ENCODE results near the gene CHRDL2. TPM values are rescaled to one million over a fixed set of nuclear protein-coding genes. Genes with fewer than 3 reads are reported as not detected.

The CHRDL2 gene
- total RNA-seq, 1 experiment from 2014 or later = not detected

DNA sequence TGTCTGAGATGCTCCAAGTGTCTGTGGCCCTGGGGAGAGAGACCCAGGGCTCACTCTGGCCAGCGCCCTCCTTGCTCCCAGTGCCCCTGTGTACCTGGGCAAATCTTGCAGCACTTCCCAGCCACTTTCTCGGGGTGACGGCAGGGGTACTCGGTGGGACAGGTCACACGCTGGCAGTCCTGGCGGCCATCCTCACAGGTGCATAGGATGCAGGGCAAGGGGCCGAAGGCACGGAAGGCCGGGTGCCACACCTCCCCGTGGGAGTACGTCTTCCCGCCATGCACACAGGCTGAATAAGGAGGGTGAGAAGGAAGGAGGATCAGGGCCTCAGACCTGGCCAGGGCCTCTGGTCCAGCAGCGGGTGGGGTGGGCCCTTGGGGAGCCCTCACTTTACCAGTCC is 28.0 kb downstream of the CHRDL2 start:
- BruUV-seq (replicated peaks) = no TSS peak
- Histone ChIP-seq H3K27ac (ENCODE audit: low read depth, low read length) (no peak overlapping the region), H3K36me3 (ENCODE audit: control insufficient read depth in 1 of 2, insufficient read depth in 2 of 2, low read length in 2 of 2) (no peaks in the 10 kb centered on the region), H3K9me2 (ENCODE audit: insufficient read depth) (no peaks in the 10 kb centered on the region), H3K27me3 (ENCODE audit: insufficient read depth, low read length) (no peaks in the 10 kb centered on the region), H3K4me3 (replicated peaks in 1 of 2; ENCODE audit: low read depth in 1 of 2, low read length in 2 of 2) (no peak overlapping the region), H4K20me1 (ENCODE audit: insufficient read depth) (no peaks in the 10 kb centered on the region), H3K9ac (ENCODE audit: low read length) (no peak overlapping the region), H3K79me2 (ENCODE audit: insufficient read depth, low read length) (no peaks in the 10 kb centered on the region), H3K9me3 (ENCODE audit: control insufficient read depth in 1 of 2, insufficient read depth in 1 of 2, low read depth in 1 of 2, low read length in 2 of 2) (no peaks in the 10 kb centered on the region), H3K4me1 (ENCODE audit: control insufficient read depth in 1 of 2, insufficient read depth in 2 of 2, low read length in 2 of 2) (peaks cover 0 to 6% of the 10 kb centered on the region in 2 experiments; a peak in 1 of 4 replicates), H2AFZ (ENCODE audit: low read depth, low read length, poor library complexity, severe bottlenecking) (no peak overlapping the region), H3K4me2 (ENCODE audit: low read length) (no peak overlapping the region)
- intact Hi-C loops (cut with micrococcal nuclease) = loop anchor here (5.0 kb wide), 1 partner anchor 34 kb away; no protein-coding TSS in a partner anchor
- ChIA-PET RAD21 (ENCODE audit: low non-redundant PET in 1 of 2, low total read pairs in 2 of 2, uncharacterized antibody in 2 of 2, unreplicated experiment in 2 of 2) (interaction anchor here in 1 of 2 experiments (1.2 to 1.4 kb wide), 2 partner anchors 14 to 36 kb away, joined by 3 to 7 read pairs; no protein-coding TSS in a partner anchor), CTCF (interaction anchor here (0.9 to 3.4 kb wide), 8 partner anchors 10 to 546 kb away, joined by 3 to 42 read pairs (median 8); no protein-coding TSS in a partner anchor), POLR2A (no interaction called here)
- no peak for ATAC-seq
- no peak for TF ChIP-seq FOSL1 (IDR thresholded peaks at IDR 0.05; ENCODE audit: low read depth)
- TF ChIP-seq ELF1 (IDR thresholded peaks at IDR 0.05; ENCODE audit: borderline replicate concordance, low read depth) = no peak
- no peak for TF ChIP-seq ZNF274 (IDR thresholded peaks at IDR 0.05; ENCODE audit: low read depth, low read length)
- TF ChIP-seq, protein P1, sequence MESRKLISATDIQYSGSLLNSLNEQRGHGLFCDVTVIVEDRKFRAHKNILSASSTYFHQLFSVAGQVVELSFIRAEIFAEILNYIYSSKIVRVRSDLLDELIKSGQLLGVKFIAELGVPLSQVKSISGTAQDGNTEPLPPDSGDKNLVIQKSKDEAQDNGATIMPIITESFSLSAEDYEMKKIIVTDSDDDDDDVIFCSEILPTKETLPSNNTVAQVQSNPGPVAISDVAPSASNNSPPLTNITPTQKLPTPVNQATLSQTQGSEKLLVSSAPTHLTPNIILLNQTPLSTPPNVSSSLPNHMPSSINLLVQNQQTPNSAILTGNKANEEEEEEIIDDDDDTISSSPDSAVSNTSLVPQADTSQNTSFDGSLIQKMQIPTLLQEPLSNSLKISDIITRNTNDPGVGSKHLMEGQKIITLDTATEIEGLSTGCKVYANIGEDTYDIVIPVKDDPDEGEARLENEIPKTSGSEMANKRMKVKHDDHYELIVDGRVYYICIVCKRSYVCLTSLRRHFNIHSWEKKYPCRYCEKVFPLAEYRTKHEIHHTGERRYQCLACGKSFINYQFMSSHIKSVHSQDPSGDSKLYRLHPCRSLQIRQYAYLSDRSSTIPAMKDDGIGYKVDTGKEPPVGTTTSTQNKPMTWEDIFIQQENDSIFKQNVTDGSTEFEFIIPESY (IDR thresholded peaks at IDR 0.05; ENCODE audit: extremely low read depth, insufficient replicate concordance, low read length) = no peak
- no peak for TF ChIP-seq SRF (IDR thresholded peaks at IDR 0.05; ENCODE audit: low read depth)
- no peak for TF ChIP-seq JUND (IDR thresholded peaks at IDR 0.05)
- no peak for TF ChIP-seq EGR1 (IDR thresholded peaks at IDR 0.05; ENCODE audit: low read depth)
- TF ChIP-seq, protein P2, sequence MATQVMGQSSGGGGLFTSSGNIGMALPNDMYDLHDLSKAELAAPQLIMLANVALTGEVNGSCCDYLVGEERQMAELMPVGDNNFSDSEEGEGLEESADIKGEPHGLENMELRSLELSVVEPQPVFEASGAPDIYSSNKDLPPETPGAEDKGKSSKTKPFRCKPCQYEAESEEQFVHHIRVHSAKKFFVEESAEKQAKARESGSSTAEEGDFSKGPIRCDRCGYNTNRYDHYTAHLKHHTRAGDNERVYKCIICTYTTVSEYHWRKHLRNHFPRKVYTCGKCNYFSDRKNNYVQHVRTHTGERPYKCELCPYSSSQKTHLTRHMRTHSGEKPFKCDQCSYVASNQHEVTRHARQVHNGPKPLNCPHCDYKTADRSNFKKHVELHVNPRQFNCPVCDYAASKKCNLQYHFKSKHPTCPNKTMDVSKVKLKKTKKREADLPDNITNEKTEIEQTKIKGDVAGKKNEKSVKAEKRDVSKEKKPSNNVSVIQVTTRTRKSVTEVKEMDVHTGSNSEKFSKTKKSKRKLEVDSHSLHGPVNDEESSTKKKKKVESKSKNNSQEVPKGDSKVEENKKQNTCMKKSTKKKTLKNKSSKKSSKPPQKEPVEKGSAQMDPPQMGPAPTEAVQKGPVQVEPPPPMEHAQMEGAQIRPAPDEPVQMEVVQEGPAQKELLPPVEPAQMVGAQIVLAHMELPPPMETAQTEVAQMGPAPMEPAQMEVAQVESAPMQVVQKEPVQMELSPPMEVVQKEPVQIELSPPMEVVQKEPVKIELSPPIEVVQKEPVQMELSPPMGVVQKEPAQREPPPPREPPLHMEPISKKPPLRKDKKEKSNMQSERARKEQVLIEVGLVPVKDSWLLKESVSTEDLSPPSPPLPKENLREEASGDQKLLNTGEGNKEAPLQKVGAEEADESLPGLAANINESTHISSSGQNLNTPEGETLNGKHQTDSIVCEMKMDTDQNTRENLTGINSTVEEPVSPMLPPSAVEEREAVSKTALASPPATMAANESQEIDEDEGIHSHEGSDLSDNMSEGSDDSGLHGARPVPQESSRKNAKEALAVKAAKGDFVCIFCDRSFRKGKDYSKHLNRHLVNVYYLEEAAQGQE (IDR thresholded peaks at IDR 0.05; ENCODE audit: low read depth) = no peak
- no peak for TF ChIP-seq CEBPB (IDR thresholded peaks at IDR 0.05; ENCODE audit: low read depth)
- no peak for DNase-seq (ENCODE audit: low read depth, low spot score)

Data from HCT116 (cell line).